Erythroblast (primary cell): Measurements from ENCODE around the gene DTD1.

Experiments used
- DNase-seq, 2 experiments: peaks; one replicate each; lab custom pipeline; 2025; lab: John Stamatoyannopoulos, UW
- GATA1 ChIP-seq: IDR thresholded peaks from 2 replicates; pipeline ENCODE4 v1.6.1; 2011; ENCODE audit warnings: low read depth, mild to moderate bottlenecking, control low read depth, low read length, moderate library complexity
- POLR2A ChIP-seq: IDR thresholded peaks from 2 replicates; pipeline ENCODE4 v1.6.1; 2011; ENCODE audit warnings: mild to moderate bottlenecking, low read length

The DTD1 gene

GRCh38 chr20:18585134-18585533, 2.7 kb upstream of the DTD1 start:
- TF ChIP-seq GATA1 (no peak), POLR2A (no peak)
- DNase-seq = peak in 1 of 2 experiments; percentile 31

DNA sequence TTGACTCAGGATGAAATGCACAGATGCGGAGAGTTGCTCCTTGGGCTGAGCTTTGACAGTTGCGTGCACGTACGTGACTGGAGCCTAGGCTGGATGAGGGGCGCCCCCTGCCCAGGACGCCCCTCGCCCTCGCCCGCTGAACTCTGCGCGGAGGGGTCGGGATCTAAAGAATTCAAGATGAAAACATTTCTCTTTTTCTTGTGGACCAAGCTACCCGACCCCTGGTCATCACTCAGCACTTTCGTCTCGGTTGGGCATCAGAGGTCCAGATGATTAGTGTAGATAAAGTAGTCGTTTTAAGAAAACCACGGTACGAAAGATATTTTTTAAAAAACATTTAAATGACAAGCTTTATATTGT, 700 bp downstream of the DTD1 start:
- TF ChIP-seq GATA1 = no peak
- no peak for TF ChIP-seq POLR2A
- DNase-seq = peak; percentile 27 to 32

GRCh38 chr20:18589941-18590674, 2.3 kb downstream of the DTD1 start:
- TF ChIP-seq GATA1 (no peak), POLR2A (no peak)
- no peak for DNase-seq

GRCh38 chr20:18596270-18596669, 8.4 kb downstream of the DTD1 start:
- no peak for TF ChIP-seq POLR2A
- no peak for TF ChIP-seq GATA1
- no peak for DNase-seq

DNA sequence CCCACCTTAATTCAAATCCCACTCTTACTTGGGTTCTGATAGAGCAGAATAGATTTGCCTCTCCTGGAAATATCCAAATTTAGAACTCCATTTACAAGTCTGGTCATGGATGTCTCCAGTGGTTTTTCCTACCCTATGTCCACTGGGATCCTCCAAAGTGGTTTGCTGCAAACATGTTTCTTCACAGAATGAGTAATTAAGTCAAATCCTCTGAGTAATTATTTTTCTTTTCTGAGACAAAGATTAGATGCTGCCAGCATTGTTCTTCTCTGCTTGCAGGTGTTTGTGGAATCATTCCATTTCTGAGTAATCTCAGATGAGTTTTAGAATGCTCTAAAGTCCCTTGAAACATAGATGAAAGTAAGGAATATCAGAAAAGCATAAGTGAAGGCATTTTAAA, 21.9 kb downstream of the DTD1 start:
- TF ChIP-seq GATA1 = no peak
- no peak for TF ChIP-seq POLR2A
- DNase-seq = no peak

- no peak for TF ChIP-seq POLR2A
- no peak for TF ChIP-seq GATA1
- DNase-seq = no peak
Measured at GRCh38 chr20:18611492-18611891, 23.6 kb downstream of the DTD1 start.

GRCh38 chr20:18613553-18613952, 25.7 kb downstream of the DTD1 start:
- no peak for DNase-seq
- TF ChIP-seq POLR2A (no peak), GATA1 (no peak)

DNA sequence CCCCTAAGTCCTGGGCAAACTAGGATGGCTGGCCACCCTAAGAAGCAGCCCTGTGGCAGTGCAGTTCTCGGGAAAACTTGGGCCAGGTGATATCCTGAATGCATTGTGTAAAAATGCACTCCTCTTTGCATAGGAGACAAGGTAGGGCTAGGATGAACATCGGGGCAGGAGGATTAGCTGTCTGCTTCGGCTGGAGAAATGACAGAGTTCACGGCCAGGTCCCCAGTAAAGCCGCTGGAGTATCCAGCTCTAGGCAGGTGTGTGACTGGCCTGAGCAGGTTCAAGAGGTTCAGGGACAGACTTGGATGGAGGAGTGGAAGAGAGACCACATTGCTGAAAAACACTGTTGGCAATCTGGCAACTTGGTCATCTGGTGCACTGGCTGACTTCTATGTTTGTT, 26.4 kb downstream of the DTD1 start:
- DNase-seq = no peak
- TF ChIP-seq POLR2A = no peak
- TF ChIP-seq GATA1 = no peak

- TF ChIP-seq POLR2A = no peak
- no peak for DNase-seq
Measured at GRCh38 chr20:18615020-18615650, 27.3 kb downstream of the DTD1 start.

- no peak for TF ChIP-seq POLR2A
- TF ChIP-seq GATA1 = no peak
- no peak for DNase-seq
Measured at GRCh38 chr20:18621004-18621403, 33.1 kb downstream of the DTD1 start.

- no peak for TF ChIP-seq GATA1
- no peak for TF ChIP-seq POLR2A
- DNase-seq = no peak
Measured at GRCh38 chr20:18623156-18623910, 35.5 kb downstream of the DTD1 start.

GRCh38 chr20:18624948-18625347, 37.1 kb downstream of the DTD1 start:
- TF ChIP-seq GATA1 = no peak
- TF ChIP-seq POLR2A = no peak
- DNase-seq = peak; percentile 6 to 19

DNA sequence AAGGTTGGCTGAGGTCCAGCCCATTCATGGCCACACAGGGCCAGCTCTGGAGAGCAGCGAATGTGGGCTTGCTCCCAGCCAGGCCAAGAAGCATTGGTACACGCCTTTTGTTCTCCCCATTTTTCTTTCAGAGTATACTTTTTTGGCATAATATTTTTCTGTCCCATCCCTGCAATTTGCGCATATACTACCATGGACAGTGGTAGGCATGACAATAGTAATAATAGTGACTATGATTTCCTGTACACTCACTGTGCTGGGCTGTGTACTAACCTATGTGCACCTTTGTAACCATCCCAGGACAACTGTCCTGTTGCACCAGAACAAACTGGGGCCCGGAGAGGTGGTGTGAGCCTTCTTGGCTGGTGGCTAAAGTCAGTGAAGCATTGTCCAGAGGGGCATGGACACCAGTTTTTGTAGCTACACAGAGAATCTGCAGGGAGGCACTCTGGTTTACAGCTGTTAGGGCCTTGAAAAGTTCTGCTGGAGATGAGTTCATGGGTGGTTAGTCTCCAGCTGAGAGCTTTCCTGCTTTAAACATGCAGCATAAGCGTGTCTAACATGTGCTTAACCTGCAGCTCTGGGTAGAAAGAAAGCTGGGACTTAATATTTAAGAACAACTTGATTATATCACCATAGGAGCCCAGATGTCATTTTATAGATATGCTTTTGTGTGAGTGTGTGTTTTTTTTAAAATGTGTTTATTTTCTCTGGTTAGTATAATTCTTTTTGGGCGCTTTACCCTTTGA, 38.2 kb downstream of the DTD1 start:
- TF ChIP-seq GATA1 (no peak), POLR2A (no peak)

GRCh38 chr20:18628330-18628920, 40.6 kb downstream of the DTD1 start:
- no peak for TF ChIP-seq POLR2A
- TF ChIP-seq GATA1 = no peak
- peak in 1 of 2 experiments; percentile 4 for DNase-seq

More for the DNA sequence above, 38.2 kb downstream of the DTD1 start:
- no peak for DNase-seq
